Inflammatory macrophage treated with lipopolysaccharide for 4 hours (primary cell): Measurements from ENCODE around the gene SLC22A23.

Experiments used
- DNase-seq: peaks from one replicate; pipeline ENCODE4 v3.0.0-alpha.2; 2020

SLC22A23 gene

DNA sequence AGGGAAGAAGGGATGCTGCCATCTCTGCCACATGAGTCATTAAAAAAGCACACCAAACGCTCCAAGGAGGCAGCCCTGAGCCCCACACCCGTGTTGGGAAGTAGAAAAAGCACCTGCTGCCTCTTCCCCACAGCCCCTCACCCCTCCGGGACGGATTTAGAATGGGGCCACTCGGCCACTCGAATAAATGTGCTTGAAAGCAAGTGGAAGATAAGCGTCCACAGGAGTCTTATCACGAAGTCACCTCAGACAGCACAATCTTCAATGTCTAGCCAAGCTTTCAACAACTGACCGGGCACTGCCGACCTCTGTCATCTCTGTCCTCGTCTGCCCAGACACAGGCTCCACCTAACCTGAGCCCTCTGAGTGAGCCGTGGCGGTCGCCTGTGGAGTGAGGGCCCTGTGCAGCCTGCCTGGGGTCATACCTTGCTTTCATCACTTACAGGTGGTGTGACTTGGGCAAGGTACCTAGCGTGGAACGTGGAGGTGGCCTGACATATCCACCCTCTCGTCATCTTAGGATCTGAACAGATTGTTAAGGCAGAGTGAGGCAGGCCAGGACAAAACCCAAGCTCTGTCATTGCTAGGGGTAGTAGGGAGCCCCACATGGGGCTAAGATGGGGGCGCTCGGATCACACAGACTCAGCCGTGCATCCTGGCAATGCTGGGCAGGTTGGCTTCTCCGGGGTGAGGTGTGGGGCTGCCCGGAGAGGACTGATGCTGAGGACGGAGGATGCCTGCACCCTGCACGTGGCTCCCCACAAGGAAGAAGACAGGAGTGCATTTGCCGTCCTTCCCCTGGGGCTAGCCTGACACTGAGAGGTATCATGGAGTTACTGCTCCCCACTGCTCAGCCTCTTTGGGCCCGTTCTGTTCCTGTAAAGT is 163.3 kb downstream of the SLC22A23 start:
- DNase-seq = no peak

DNA sequence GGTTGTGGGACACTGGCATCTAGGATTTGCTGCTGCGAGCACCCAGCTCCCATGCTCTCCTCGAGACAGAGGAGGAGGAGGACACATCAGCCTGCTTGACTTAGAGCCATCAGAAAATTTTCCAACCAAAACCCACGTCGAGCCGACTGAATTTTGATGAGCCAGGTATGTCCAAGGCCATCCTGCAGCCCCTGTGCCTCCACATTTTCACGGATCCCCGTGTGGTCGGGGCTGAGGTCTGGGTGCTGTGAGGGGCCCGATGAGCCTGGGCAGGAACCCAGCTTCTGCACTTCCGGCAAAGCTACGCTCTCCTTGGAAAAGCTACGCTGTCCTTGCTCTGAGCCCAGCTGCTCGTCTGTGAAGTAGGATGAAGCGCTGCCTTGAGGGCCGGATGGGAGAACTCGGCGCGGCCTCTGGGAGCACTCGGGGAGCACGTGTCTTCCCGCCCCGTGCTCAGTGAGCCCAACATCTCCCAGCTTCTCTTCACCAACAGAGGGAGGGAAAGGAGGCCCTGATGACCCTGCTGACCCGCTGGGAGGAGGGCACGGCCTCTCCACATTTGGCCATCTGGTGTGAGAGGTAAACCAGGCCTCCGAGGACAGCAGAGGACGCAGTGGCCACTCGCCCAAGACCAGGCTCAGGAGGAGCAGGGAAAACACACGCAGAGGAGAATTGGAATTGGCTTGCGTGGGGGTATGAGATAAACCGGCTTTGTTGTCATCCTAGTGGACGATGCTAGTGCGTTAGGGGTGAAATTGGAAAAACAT is 164.2 kb downstream of the SLC22A23 start:
- DNase-seq = no peak

DNA sequence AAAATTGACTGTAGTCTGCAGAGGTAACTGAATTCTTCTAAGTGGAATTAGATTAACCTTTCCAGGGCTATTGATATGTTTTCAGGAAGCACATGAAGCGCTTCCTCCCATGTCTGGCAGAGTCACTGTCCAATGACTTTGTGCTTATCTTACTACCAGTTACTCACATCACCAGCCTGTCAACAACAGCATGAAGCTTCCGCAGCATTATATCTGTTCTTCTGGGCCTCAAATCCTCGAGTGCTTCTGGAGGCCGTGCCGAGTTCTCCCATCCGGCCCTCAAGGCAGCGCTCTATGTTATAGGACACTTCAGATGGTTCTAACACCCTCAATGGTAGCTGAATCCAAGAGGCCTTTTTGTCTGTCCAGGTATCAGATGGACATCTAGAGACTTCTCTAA is 164.9 kb downstream of the SLC22A23 start:
- no peak for DNase-seq

DNA sequence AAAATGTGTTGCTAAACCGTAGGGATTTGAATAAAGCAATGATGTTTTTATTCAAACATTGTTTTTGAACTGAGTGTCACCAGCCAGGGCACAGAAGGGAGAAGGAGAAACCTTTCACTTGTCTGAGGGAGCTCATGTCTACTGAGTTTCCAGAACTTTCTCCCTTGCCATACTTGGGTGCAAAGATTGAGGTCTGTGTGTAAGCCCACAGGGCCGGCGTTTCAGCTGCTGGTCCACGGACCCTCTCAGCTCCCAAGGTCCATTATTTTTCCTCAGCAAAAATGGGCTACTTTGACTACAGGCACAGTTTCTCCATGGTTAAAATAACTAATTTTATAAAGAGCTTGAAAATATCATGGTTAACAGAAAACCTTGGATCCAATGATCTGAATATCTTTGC is 165.5 kb downstream of the SLC22A23 start:
- no peak for DNase-seq

DNA sequence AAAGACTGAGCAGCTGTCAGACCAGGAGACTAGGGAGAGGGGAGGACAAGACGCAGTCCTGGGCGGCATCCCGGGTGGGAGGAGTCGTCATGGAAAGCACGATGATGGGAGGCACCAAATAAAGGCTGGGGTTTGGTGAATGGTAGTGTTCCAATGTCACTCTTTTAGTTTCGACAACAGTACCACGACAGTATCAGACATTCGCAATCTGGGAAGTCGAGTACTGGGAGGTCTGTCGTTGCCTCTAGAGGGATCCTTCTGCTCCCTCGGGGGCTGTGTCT is 166.0 kb downstream of the SLC22A23 start:
- DNase-seq = no peak

DNA sequence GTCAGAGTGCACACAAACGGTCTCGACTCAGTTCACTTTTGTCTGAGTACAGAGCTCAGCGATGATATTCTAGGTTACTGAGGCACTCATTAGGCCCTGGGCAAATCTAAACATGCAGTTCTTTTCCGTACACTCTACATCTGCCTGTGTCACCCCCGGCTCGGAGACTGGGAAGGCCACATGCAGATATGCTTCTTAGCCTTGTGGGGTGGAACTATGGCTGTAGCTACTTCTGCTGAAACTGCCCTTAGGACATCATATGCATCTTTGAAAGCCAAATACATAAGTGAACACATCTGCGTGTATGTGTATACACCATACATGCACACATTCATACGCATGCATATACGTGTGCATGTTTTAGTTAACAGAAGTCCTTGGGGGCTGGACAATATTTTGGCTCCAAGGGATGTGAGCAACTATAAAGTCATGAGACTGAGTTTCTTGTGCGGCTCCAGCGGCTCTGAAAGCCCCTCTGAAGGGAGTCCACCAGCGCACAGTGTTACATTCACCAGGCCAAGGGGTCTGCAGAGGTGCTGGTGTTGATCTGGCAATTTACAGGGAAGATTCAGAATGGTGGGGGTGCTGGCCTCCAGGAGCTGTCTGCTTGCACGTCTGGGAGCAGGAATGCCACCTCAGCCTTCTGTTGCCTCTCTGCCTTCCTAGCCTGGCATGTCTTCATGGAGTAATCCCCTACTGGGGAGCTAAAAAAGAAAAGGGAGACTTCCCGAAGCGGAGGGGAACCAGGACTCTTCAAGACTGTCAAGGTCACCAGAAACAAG is 166.5 kb downstream of the SLC22A23 start:
- DNase-seq = no peak

DNA sequence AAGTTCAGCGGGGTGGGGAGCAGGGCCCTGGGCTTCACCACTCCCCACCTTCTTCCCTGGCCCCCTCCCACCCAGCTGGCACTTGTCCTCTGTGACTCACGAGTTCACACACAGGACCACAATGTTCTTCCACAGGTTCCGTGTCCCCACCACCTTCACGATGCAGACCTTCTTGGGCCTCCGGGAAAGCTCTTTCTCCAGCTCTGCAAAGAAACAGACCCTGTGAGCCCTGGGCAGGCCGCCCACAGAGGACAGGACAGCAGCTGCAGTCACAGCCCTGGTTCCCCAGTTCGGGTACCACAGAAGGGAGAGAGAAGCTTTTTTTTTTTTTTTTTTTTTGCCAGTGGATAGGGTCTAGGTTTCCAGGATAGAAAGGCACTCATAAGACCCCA is 167.2 kb downstream of the SLC22A23 start:
- DNase-seq = no peak

DNA sequence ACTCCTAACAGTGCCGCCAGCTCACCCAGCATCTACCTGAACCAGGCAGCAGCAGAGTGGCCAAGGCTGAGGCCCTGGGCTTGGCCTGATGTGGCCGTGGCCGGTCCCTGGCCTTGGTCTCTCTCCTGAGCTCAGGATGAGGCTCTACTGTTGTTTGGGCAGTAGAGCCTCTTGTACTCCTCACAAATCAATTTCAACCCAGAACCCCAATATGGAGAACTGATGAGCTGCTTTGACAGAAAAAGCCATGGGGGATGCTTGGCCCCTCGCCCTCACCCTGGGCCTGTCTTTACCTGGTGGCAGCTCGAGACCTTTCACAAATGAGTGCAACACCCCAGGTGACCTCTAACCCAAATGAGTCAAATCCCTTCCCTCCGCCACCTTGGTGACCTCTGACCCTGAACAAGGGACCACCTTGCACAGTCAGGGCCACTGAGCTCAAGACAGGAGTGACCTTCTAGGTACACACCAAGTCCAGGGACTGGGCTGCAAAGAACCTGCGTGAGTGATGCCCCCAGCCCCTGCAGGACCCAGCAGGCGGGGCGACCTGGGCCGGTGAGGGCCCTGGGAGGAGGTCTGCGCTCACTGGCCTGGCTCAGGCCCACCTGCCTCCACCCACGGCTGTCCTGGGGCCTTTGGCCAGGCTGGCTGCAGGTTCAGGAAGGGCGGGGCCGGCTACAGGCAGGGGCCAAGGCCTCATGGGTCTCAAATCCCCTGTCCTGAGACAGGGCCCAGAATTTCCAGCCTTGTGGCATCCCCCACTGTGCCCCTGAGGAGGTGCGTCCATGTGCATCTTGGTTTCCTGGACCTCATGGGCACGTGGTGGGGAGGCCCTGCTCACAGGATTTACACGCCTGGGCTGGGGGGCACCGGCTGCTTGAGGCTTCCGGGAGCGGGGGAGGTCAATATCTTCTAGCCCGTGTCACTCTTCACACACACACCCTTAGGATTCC is 167.9 kb downstream of the SLC22A23 start:
- DNase-seq = no peak

DNA sequence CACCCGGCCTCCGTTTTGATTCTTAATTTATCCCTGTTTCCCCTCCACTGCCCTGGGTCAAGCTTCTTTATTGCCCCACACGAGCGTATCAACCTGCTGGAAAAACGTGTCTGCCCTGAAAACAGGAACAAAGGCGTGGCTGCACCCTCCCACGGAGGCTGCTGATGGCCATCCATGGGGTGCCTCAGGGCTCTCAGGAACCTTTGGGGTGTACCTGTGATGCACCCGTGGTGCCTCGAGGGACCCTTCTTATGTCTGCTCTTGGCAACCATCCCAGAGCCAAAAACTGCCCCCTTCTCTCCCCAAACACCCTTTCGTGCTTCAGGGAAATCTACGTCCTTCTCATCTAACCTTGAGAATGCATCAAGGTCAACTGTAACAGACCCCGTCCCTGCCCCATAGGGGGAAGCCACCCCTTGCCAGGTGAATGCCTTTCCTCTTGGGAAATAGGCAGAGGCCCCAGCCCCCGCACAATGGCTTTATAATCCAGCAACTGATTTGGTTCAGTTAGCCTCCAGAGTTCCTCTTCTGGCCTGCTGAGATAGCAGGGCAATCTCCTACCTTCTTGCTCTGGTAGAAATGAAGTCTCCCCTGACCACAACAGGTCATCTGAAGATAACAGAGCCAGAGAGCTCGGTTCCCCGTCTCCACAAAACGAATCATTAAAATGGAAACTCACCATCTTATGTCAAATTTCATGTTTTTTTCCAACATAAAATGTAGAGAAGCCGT is 168.7 kb downstream of the SLC22A23 start:
- no peak for DNase-seq

DNA sequence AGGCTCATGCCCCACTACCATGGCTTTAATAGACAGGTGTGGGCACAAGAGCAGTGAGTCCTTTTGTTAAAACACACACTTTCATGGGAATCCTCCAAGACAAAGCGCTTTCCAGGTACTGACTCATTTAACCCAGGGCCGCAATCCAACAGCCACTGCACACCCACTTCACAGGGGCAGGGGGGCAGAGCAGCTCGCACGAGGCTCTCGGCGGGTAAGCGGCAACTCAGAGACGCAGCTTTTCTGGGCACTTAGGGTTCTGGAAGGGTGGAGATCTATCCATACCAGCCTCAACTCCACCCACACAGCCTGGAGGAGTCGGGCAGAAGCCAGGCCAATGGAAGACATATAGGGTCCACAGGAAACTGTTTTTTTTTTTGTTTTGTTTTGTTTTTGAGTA is 169.5 kb downstream of the SLC22A23 start:
- DNase-seq = no peak

DNA sequence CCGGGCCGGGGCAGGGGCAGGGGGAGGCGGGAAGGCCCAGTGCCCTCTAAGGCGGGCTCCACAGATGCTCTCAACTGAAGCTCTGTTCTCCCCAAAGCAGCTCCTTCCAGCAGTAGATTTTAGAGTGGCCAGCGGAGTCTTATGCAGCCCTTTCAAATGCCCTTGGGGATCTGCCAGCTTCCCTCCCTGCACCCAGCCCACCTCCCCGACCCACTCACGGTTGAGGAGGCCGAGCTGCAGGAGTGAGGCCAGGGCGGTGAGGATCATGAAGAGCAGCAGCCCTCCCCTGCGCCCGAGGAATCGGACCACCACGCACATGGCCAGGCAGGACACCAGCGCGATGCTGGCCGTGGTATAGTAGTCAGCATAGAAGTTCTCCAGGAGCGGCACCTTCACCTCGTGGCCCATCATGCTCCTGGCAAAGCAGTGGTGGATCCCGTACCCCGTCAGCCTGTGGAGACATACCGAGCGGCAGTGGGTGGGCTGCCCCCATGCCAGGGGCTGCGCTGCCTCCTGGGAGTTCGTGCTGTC is 170.1 kb downstream of the SLC22A23 start:
- no peak for DNase-seq

DNA sequence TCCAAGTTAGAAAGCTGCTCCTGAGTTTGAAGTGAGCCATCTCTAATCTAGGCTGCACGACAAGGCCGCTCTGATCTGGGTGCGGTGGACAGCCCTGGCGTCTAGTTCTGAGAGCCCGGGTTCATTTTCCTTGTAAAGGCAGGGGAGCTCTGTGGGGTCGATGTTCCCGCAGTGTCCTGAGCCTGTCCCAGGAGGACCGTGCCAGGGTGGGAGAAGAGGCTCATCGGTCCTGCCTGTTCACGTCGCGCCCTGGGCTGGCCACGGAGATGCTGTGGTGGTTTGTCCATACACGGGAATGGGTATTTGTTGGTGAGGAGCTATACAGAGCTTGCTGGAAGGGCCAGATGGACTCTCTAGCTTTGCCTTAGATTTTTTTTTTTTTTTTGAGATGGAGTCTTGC is 171.1 kb downstream of the SLC22A23 start:
- DNase-seq = no peak

DNA sequence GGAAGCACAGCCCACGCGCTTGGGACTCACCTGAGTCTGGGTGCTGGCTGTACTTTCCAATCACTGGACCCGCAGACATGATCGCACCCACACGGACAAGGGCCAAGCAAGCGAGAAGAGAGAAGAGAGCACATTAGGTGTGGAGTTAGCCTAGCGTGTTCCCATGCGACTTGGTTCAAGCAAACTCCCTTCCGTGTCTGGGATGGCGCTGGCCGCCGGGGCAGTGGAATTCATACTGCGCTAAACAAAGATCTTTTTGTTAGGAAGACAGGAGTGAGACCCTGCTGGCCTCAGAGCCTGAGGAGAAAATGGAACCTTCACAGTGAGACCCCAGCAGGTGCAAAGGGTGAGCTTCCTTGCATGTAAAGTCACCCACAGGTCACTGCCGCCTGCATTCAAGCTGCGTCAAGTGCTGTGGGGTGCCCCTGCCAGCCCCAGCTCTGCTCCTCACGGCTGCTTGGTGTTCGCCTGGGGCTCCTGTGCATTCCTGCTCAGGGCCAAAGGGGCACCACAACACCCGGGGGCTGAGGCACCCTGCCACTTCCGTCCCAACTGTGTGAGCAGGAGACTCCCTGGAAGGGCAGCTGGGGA is 171.7 kb downstream of the SLC22A23 start:
- no peak for DNase-seq

DNA sequence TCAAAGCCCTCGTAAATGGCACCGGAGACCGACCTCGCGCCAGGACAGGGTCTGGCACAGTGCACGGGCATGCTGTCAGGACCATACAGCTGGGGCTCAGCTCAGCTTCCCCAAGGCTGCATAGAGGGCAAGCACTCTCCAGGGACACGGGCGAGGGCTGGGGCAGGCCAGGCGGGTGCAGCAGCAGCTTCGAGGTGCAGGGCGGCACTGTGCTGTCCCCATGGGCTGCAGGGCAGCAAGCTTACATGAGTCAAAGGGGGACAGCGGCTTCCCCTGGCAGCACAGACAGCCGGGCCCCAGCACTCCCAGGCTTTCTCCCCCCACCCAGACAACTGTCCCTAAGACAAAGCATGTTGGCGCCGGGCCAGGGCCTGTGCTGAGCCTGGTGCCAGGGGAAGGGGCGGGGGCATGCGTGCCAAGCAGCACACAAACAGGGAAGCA is 172.4 kb downstream of the SLC22A23 start:
- no peak for DNase-seq

DNA sequence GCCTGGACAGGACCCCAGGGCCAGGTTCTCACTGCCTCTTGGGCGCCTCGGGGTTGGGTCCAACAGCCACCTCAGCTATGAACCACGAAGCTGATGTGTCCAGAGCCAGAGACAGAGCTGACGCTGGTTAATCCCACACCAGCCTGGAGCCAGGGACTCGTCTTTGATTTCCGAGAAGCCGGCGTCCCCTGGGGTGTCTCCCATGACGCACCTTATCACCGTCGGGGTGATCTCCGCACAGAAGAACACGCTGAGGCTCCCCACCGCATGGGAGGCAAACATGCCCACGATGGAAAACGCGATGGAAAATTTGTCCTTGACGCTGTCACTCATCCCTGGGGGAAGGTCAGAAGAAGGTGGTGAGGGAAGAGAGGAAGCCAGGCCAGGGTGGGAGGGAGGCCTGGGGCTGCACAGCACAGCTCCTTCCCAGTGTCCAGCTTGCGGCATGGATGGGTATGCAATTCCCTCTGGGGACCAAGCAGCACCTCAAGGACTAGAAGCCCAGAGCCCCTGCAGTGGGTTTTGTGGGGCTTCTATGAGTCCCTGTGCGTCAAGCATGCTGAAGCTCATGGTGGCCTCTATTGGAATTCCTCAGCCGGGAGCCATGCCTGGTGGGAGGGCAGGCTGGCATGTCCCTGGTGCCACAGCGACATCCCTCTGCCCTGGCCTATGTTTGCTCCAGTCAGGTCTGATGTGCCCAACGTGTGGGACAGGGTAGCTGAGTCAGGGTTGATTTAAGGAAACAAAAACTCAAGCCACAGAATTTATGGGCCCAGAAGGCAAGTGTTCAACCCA is 173.0 kb downstream of the SLC22A23 start:
- no peak for DNase-seq

DNA sequence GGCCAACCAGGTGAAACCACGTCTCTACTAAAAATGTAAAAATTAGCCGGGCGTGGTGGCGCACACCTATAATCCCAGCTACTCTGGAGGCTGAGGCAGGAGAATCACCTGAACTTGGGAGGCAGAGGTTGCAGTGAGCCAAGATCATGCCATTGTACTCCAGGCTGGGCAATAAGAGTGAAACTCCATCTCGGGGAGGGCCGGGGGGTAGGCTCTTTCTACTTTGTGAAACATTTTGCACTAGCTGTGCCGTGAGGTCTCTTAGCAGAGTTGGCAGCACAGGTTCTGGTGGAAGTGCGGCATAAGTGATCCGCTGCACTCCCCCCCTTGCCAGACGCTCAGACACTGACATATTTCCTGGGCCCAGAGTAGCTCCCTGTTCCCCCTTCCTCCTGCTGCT is 173.6 kb downstream of the SLC22A23 start:
- no peak for DNase-seq

DNA sequence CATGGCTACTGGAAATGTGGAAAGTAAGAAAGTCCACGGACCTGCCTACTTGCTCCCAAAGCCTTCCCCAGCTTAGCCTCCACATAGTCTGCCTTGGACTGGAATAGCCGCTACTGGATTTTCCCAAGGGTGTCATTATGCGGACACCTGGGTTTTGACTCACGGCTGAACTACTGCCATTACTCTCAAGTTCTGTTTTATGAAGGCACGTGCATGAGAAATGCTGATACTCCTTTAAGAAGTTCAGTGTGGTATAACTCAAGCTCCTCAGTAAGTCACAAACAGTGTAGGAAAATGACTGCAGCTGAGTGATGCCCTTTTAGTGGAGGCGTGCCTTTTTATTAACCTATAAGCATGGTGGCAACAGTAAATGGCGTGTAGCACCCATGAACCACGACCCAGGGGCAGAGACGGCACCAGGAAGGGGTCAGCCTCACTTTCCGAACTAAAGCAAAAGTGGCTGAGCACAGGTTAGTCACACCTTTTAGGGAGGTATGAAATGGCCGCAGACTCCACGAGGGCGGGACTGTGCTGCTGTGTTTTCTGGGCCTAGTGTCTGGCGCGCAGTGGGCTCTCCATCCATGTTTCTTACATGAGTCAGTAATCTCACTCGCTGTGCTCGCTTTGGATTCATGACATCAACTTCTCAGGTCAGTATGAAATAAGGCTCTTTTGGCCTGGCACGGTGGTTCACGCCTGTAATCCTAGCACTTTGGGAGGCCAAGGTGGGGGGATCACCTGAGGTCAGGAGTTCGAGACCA is 174.2 kb downstream of the SLC22A23 start:
- DNase-seq = no peak

DNA sequence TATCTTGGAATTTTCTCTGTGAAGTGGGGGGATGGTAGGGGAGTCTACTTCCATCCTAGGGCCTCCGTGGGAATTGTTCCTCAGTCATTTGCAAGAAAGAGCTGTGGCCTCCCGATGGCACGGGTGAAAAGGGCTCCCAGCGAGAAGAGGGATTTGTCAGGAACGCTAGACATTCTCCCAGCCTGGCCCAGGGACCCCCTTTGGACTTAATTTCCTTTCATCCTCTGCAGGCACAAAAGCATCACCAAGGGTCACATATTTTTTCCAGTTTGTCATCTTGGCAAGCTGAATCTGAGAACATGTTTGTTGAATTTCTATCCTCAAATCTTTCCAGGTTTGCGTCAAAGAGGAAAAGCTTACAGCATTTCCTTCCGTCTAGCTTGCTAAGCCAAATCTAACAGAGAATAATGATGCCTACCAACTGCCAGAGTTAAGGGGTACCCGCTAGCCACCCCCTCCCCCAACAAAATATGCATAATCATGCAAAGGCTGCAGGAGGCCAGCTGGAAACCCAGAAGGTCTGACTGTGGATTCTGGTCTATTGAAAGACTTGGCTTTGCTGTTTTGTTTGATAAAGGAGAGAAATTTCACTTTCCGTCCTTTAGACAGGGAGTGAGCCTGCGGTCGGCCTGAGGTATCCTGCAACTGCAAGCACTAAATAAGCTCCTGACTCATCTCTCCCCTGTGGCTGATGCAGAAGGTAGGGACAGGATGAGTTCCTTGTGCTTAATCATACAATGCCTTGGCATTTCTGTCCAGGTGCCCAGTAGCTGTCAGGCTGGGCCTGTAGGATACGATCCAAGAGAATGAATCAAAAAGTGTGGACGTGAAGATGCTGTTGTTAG is 175.0 kb downstream of the SLC22A23 start:
- DNase-seq = no peak
